Neural progenitor cell (in vitro differentiated cells): Measurements from ENCODE around the gene CGB5. TPM values are rescaled to one million over a fixed set of nuclear protein-coding genes. Genes with fewer than 3 reads are reported as not detected.

Experiments
- DNase-seq: peaks from one replicate; pipeline ENCODE4 v3.0.0-alpha.2; 2016; ENCODE audit warnings: low spot score
- H2AFZ ChIP-seq: fragments of 200-600 bp; sonication (generic); replicated peaks from 2 replicates; pipeline ENCODE4 v1.6.1; 2016; ENCODE audit warnings: antibody characterized with exemption
- H3F3A ChIP-seq: fragments of 200-600 bp; sonication (generic); 2 replicates; pipeline ENCODE4 v1.6.1; 2016; ENCODE audit warnings: antibody characterized with exemption, low read depth
- H3K27ac ChIP-seq: fragments of 200-600 bp; sonication (generic); 2 replicates; pipeline ENCODE4 v1.5.1; 2016; ENCODE audit warnings: mild to moderate bottlenecking
- H3K27me3 ChIP-seq: fragments of 200-600 bp; sonication (generic); 2 replicates; pipeline ENCODE4 v1.6.1; 2016; ENCODE audit warnings: mild to moderate bottlenecking, moderate library complexity
- H3K36me3 ChIP-seq: fragments of 200-600 bp; sonication (generic); 2 replicates; pipeline ENCODE4 v1.5.1; 2016
- H3K4me1 ChIP-seq: fragments of 200-600 bp; sonication (generic); 2 replicates; pipeline ENCODE4 v1.6.1; 2016; ENCODE audit warnings: mixed run types
- H3K4me2 ChIP-seq: fragments of 200-600 bp; sonication (generic); 2 replicates; pipeline ENCODE4 v1.6.1; 2016
- H3K4me3 ChIP-seq: fragments of 200-600 bp; sonication (generic); 2 replicates; pipeline ENCODE4 v1.5.1; 2016
- H3K79me2 ChIP-seq: fragments of 200-600 bp; sonication (generic); 2 replicates; pipeline ENCODE4 v1.6.1; 2016; ENCODE audit warnings: low read depth
- H3K9ac ChIP-seq: fragments of 200-600 bp; sonication (generic); 2 replicates; pipeline ENCODE4 v1.6.1; 2016
- H3K9me3 ChIP-seq: fragments of 200-600 bp; sonication (generic); 2 replicates; pipeline ENCODE4 v1.5.1; 2016; ENCODE audit warnings: low read depth
- H4K20me1 ChIP-seq: fragments of 200-600 bp; sonication (generic); 2 replicates; pipeline ENCODE4 v1.6.1; 2016; ENCODE audit warnings: low read depth
- H3K27ac Mint-ChIP-seq: 3 replicates; pipeline ENCODE4 v1.8.0; 2021; ENCODE audit warnings: mixed read lengths
- H3K27me3 Mint-ChIP-seq: 2 replicates; pipeline ENCODE4 v1.8.0; 2022; ENCODE audit warnings: low read depth, mild to moderate bottlenecking, inconsistent platforms, moderate library complexity, mixed read lengths; ENCODE audit not compliant: insufficient read depth
- H3K36me3 Mint-ChIP-seq: 3 replicates; pipeline ENCODE4 v1.8.0; 2021; ENCODE audit warnings: mixed read lengths
- H3K4me1 Mint-ChIP-seq: 3 replicates; pipeline ENCODE4 v1.8.0; 2021; ENCODE audit warnings: mixed read lengths
- H3K4me3 Mint-ChIP-seq: 3 replicates; pipeline ENCODE4 v1.8.0; 2021; ENCODE audit warnings: mild to moderate bottlenecking, moderate library complexity, mixed read lengths
- H3K9me3 Mint-ChIP-seq: 3 replicates; pipeline ENCODE4 v1.8.0; 2020; ENCODE audit warnings: mixed read lengths
- EZH2 ChIP-seq: fragments of 200-600 bp; sonication (generic); IDR thresholded peaks from 2 replicates; pipeline ENCODE4 v1.6.1; 2017; ENCODE audit warnings: antibody characterized with exemption, mild to moderate bottlenecking, moderate library complexity
- EZH2phosphoT487 ChIP-seq: fragments of 200-600 bp; sonication (generic); IDR thresholded peaks from 2 replicates; pipeline ENCODE4 v1.6.1; 2017; ENCODE audit warnings: antibody characterized with exemption
- total RNA-seq: library from RNA; depleted of rRNA; stranded (reverse); fragments of >200 nt; gene quantifications from 2 replicates; pipeline ENCODE4 v1.2.3, GENCODE V29; 2015; ENCODE audit warnings: low replicate concordance
- TF ChIP-seq, protein P1 (sequence below): fragments of 200-600 bp; sonication (generic); IDR thresholded peaks from 2 replicates; pipeline ENCODE4 v1.5.1; 2017; ENCODE audit warnings: antibody characterized with exemption, mild to moderate bottlenecking

CGB5 gene
- total RNA-seq, 1 donor from 2014 or later, result not detected

DNA sequence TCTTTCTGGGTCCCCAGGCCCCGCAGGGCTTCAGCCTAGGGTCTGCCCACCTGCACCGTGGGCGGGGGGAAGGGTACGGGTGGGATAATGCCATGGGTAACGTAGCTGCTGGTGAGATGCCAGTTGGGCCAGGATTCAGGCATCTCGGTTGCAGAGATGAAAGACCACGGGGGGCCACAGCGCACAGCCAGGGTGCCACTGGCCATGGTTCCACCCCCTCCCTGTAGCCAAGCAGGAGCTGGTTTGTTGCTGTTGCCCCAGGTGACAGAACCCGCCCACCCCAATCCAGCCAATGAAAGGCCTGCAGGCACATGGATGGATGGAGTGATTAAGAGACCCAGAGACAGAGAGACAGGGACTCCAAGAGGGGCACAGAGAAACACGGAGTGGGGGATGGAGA lies 14.9 kb downstream of the CGB5 start:
- Mint-ChIP-seq H3K9me3 (no peaks in the 10 kb centered on the region), H3K27me3 (peaks cover 44% of the 10 kb centered on the region), H3K36me3 (no peaks in the 10 kb centered on the region), H3K27ac (no peak overlapping the region), H3K4me3 (no peak overlapping the region), H3K4me1 (peaks cover 26% of the 10 kb centered on the region)
- H3K27me3 ChIP-seq, result peaks cover 73% of the 10 kb centered on the region
- no peak overlapping the region for H3K4me3 ChIP-seq
- no peaks in the 10 kb centered on the region for H3K9me3 ChIP-seq
- H3K27ac ChIP-seq, result no peak overlapping the region
- peaks cover 5% of the 10 kb centered on the region for H3F3A ChIP-seq
- peaks cover 5% of the 10 kb centered on the region for H4K20me1 ChIP-seq
- peaks cover 13% of the 10 kb centered on the region for H3K4me1 ChIP-seq
- H2AFZ ChIP-seq, result no peak overlapping the region
- TF ChIP-seq EZH2 (no peak), EZH2phosphoT487 (no peak)
- TF ChIP-seq, protein P1, sequence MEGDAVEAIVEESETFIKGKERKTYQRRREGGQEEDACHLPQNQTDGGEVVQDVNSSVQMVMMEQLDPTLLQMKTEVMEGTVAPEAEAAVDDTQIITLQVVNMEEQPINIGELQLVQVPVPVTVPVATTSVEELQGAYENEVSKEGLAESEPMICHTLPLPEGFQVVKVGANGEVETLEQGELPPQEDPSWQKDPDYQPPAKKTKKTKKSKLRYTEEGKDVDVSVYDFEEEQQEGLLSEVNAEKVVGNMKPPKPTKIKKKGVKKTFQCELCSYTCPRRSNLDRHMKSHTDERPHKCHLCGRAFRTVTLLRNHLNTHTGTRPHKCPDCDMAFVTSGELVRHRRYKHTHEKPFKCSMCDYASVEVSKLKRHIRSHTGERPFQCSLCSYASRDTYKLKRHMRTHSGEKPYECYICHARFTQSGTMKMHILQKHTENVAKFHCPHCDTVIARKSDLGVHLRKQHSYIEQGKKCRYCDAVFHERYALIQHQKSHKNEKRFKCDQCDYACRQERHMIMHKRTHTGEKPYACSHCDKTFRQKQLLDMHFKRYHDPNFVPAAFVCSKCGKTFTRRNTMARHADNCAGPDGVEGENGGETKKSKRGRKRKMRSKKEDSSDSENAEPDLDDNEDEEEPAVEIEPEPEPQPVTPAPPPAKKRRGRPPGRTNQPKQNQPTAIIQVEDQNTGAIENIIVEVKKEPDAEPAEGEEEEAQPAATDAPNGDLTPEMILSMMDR, result no peak
- no peaks in the 10 kb centered on the region for H3K36me3 ChIP-seq
- H3K79me2 ChIP-seq, result no peaks in the 10 kb centered on the region
- no peak overlapping the region for H3K4me2 ChIP-seq
- DNase-seq, result peak; percentile 29
- H3K9ac ChIP-seq, result no peak overlapping the region

DNA sequence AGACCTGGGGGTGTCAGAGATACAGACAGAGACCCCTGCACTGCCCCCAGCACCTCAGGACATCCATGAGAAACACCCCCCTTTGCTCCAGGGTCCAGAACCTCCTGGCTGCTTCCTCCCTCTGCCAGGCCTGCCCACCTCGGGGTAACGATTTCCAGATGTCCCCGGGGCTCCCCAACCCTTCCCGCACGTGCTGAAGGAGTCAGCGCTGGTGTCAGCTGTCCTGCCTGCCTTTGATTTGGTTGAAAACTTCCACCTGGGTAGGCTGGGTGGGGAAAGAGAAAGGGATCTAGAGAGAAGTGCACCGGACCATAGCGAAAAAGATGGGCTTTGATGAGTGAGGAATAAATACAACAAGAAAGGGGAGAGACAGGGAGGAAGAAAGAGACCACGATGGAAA lies 15.4 kb downstream of the CGB5 start:
- Histone ChIP-seq H3K79me2 (no peaks in the 10 kb centered on the region), H3K9me3 (no peaks in the 10 kb centered on the region), H3K9ac (no peak overlapping the region), H3K4me2 (no peak overlapping the region), H3K36me3 (no peaks in the 10 kb centered on the region), H3F3A (peaks cover 9% of the 10 kb centered on the region), H3K27ac (no peak overlapping the region), H4K20me1 (peaks cover 5% of the 10 kb centered on the region), H3K4me3 (no peak overlapping the region), H3K4me1 (peaks cover 14% of the 10 kb centered on the region), H2AFZ (no peak overlapping the region), H3K27me3 (peaks cover 77% of the 10 kb centered on the region)
- Mint-ChIP-seq H3K9me3 (no peaks in the 10 kb centered on the region), H3K4me3 (peak overlapping the region; percentile 46), H3K4me1 (peaks cover 26% of the 10 kb centered on the region), H3K27ac (no peak overlapping the region), H3K27me3 (peaks cover 41% of the 10 kb centered on the region), H3K36me3 (no peaks in the 10 kb centered on the region)
- TF ChIP-seq EZH2 (no peak), EZH2phosphoT487 (no peak)
- TF ChIP-seq, protein P1, result no peak
- no peak for DNase-seq

DNA sequence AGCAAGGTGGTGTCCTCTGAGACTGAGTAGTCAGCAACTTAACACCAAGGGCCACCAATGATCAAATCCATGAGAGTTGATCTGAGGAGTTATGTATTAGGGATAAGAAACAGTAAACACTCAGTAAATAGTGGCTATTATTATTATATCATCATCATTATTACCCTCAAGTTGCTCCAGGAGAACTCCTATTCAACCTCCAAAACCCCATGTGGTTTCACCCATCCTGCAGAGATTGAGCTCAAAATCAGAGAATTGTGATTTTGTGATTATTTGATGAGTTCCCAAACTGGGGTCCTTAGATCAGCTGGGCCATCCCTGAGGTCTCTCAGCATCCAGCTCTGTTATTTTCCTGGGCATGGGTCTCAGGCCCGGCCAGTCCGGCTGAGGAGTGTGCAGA lies 17.4 kb downstream of the CGB5 start:
- no peak for DNase-seq
- Histone ChIP-seq H3K9ac (no peak overlapping the region), H3K4me1 (peaks cover 30% of the 10 kb centered on the region), H3K4me2 (no peak overlapping the region), H4K20me1 (peaks cover 5% of the 10 kb centered on the region), H3K4me3 (no peak overlapping the region), H3K27me3 (peaks cover 84% of the 10 kb centered on the region), H3K9me3 (no peaks in the 10 kb centered on the region), H2AFZ (no peak overlapping the region), H3F3A (peaks cover 18% of the 10 kb centered on the region), H3K36me3 (no peaks in the 10 kb centered on the region), H3K79me2 (no peaks in the 10 kb centered on the region), H3K27ac (no peak overlapping the region)
- H3K9me3 Mint-ChIP-seq, result no peaks in the 10 kb centered on the region
- H3K36me3 Mint-ChIP-seq, result no peaks in the 10 kb centered on the region
- TF ChIP-seq EZH2 (no peak), EZH2phosphoT487 (no peak)
- TF ChIP-seq, protein P1, result no peak
- peaks cover 35% of the 10 kb centered on the region for H3K27me3 Mint-ChIP-seq
- no peak overlapping the region for H3K27ac Mint-ChIP-seq
- H3K4me1 Mint-ChIP-seq, result peaks cover 32% of the 10 kb centered on the region
- H3K4me3 Mint-ChIP-seq, result no peak overlapping the region
